ENCODE data around the gene THBS3. TPM values are rescaled to one million over a fixed set of nuclear protein-coding genes. Genes with fewer than 3 reads are reported as not detected.

The THBS3 gene
- total and polyA plus RNA-seq, 9 of the 15 experiments (the other 6 are each of a cell fraction or from before 2014, with no cell fraction given), result 0.59 to 8.3 (median 3.2) TPM

- TF ChIP-seq REST (IDR thresholded peaks at IDR 0.05; ENCODE audit: borderline replicate concordance) (peak; percentile 97), REST (CRISPR knock-in tag; IDR thresholded peaks at IDR 0.05; ENCODE audit: low read depth) (no peak), HMBOX1 (IDR thresholded peaks at IDR 0.05) (no peak), POLR3G (IDR thresholded peaks at IDR 0.05; ENCODE audit: extremely low read depth, insufficient read length, insufficient replicate concordance) (no peak), ZNF239 (CRISPR knock-in tag; IDR thresholded peaks at IDR 0.05) (no peak), RBM14 (IDR thresholded peaks at IDR 0.05; ENCODE audit: borderline replicate concordance, insufficient read depth, low read depth, low read length) (no peak), ZNF518B (CRISPR knock-in tag; IDR thresholded peaks at IDR 0.05) (no peak), ZFP91 (CRISPR knock-in tag; IDR thresholded peaks at IDR 0.05) (no peak), THRB (CRISPR knock-in tag; conservative IDR thresholded peaks at IDR 0.05) (no peak), MCM2 (IDR thresholded peaks at IDR 0.05; ENCODE audit: low read depth) (no peak)
Observed at GRCh38 chr1:155241069-155241679, 33.5 kb upstream of the THBS3 start (continued).
